ENCODE results near the gene ZBTB34. TPM values are rescaled to one million over a fixed set of nuclear protein-coding genes. Genes with fewer than 3 reads are reported as not detected.

The ZBTB34 gene
- polyA plus RNA-seq, 10 donors: 9.1 to 14.5 (median 12.2) TPM

- DNase-seq: no peak
Observed at GRCh38 chr9:126875756-126876510, 15.5 kb downstream of the ZBTB34 start.

- DNase-seq: no peak
Observed at GRCh38 chr9:126876531-126876930, 16.1 kb downstream of the ZBTB34 start.

- no peak for DNase-seq
Observed at GRCh38 chr9:126877418-126877817, 17.0 kb downstream of the ZBTB34 start.

GRCh38 chr9:126879288-126879687 is 18.8 kb downstream of the ZBTB34 start:
- DNase-seq: no peak

- no peak for DNase-seq
Observed at GRCh38 chr9:126880226-126880946, 19.9 kb downstream of the ZBTB34 start.

- DNase-seq: peak in 2 of 3 donors; percentile 34 to 35
Observed at GRCh38 chr9:126880947-126881332, 20.5 kb downstream of the ZBTB34 start.

- no peak for DNase-seq
Observed at GRCh38 chr9:126882746-126883145, 22.3 kb downstream of the ZBTB34 start.

GRCh38 chr9:126883636-126884035 is 23.2 kb downstream of the ZBTB34 start:
- DNase-seq: no peak

- no peak for DNase-seq
Observed at GRCh38 chr9:126885131-126885641, 24.7 kb downstream of the ZBTB34 start.

GRCh38 chr9:126886034-126886822 is 25.8 kb downstream of the ZBTB34 start:
- DNase-seq: no peak

GRCh38 chr9:126886897-126887296 is 26.5 kb downstream of the ZBTB34 start:
- DNase-seq: no peak

GRCh38 chr9:126891676-126892075 is 31.2 kb downstream of the ZBTB34 start:
- DNase-seq: no peak

- DNase-seq: no peak
Observed at GRCh38 chr9:126893079-126893478, 32.6 kb downstream of the ZBTB34 start.

GRCh38 chr9:126894052-126894603 is 33.7 kb downstream of the ZBTB34 start:
- DNase-seq: no peak

GRCh38 chr9:126902210-126902609 is 41.8 kb downstream of the ZBTB34 start:
- DNase-seq: no peak

- DNase-seq: no peak
Observed at GRCh38 chr9:126904586-126904985, 44.1 kb downstream of the ZBTB34 start.

- no peak for DNase-seq
Observed at GRCh38 chr9:126906091-126906490, 45.7 kb downstream of the ZBTB34 start.

GRCh38 chr9:126907058-126907457 is 46.6 kb downstream of the ZBTB34 start:
- DNase-seq: no peak

- peak; percentile 91 to 97 (median 92) for DNase-seq
Observed at GRCh38 chr9:126914458-126915280, 54.2 kb downstream of the ZBTB34 start, which contains the start of gene RALGPS1. Gene RALGPS1, plus strand, starts transcription at chr9:126914782. Its CDS starts 47,508 bp downstream, at chr9:126962290.

GRCh38 chr9:126915281-126915816 is 54.9 kb downstream of the ZBTB34 start:
- DNase-seq: peak in 2 of 3 donors; percentile 15 to 30

Measured in muscle of back (tissue), 11 donors.